ENCODE data around the gene THRB.

The THRB gene

DNA sequence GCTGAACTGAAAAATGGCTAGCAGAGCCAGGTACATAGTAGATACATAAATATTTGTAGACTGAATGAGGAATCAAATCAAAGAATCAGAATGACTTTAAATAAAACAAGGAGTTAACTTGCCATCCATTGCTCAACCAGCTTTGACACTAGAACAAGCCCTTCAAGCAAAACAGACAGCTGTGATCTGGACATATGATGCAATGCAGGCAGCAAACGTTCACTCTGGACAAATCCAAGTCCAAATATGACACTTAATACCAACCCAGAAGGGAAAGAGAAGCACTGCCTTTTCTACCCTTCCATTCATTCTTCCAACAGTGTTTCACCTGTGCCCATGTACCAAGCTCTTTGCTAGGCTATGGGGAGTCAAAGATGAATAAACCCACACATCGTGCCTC is 4.5 kb downstream of the THRB start:
- Histone ChIP-seq H3K4me1 (ENCODE audit: insufficient read depth, low read length) (peaks cover 11% of the 10 kb centered on the region), H3K9me3 (ENCODE audit: control insufficient read depth, insufficient read depth, low read length) (no peaks in the 10 kb centered on the region), H3K36me3 (ENCODE audit: insufficient read depth, low read length) (no peaks in the 10 kb centered on the region), H3K9ac (ENCODE audit: low read depth, low read length) (no peak overlapping the region)

DNA sequence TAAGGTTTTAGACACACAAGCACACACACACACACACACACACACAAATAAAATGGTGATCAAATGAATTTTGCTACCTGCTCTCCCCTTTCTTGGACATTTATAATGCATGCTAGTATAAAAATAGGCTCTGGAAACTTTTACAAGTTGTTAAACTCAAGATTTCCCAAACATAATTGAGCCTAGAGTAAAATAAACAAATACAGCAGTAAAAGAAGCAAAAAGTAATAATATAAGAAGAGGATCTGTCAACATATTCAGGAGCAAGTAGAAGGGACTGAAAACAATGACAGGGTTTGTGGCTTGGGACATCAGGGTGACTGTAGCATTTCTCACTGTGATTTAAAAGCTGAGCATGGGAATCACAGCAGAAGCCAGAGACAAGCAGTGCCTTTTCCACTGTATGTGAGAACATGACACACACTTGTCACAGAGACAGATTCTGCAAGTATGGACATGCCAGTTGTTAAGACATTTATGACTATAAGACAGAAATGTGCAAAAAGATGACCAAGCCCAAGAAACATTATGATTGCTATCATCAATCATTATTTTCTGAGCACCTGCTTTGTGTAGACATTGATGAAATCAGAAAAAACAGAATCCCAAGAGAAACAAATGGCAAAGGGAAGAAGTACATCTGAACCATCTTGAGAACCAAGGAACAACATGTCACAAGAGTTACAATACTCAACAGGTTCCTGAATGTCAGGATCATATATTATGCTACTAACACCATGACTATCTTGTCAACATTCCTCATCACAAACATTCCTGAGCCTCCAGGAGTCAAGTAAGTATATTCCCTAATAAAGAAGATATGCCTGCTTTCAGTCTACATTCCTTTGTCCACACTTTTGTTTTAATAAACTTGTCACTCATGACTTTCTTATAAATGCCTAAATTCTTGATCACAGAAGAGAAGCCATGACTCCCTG is 7.1 kb downstream of the THRB start:
- Histone ChIP-seq H3K4me1 (ENCODE audit: insufficient read depth, low read length) (peaks cover 11% of the 10 kb centered on the region), H3K9ac (ENCODE audit: low read depth, low read length) (no peak overlapping the region), H3K9me3 (ENCODE audit: control insufficient read depth, insufficient read depth, low read length) (no peaks in the 10 kb centered on the region), H3K36me3 (ENCODE audit: insufficient read depth, low read length) (no peaks in the 10 kb centered on the region)

DNA sequence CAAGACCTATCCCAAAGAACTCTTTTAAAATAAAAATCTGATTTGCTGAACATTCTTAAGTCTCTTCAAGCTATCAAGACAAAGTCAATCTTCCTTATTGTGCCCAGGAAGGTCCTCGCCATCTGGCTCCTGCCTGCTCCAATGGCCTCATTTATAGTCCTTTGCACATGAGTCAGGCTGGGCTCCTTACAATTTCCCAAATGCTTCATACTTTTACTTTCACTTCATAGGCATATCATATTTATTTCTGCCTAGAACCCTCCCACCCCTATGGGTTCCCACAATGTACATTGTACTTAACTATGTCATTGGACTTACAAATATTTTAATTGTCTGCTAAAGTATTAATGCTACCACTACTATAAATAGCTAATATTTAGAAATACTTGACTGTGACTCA is 9.1 kb downstream of the THRB start:
- no peaks in the 10 kb centered on the region for H3K36me3 ChIP-seq (ENCODE audit: insufficient read depth, low read length)
- no peak overlapping the region for H3K9ac ChIP-seq (ENCODE audit: low read depth, low read length)
- no peaks in the 10 kb centered on the region for H3K9me3 ChIP-seq (ENCODE audit: control insufficient read depth, insufficient read depth, low read length)
- H3K4me1 ChIP-seq (ENCODE audit: insufficient read depth, low read length) = peaks cover 4% of the 10 kb centered on the region; the same call in 1 of the 2 replicates

GRCh38 chr3:24483873-24484272 is 10.8 kb downstream of the THRB start:
- Histone ChIP-seq H3K9me3 (ENCODE audit: control insufficient read depth, insufficient read depth, low read length) (no peaks in the 10 kb centered on the region), H3K36me3 (ENCODE audit: insufficient read depth, low read length) (no peaks in the 10 kb centered on the region; the same call in 1 of the 2 replicates), H3K9ac (ENCODE audit: low read depth, low read length) (no peak overlapping the region), H3K4me1 (ENCODE audit: insufficient read depth, low read length) (peaks cover 4% of the 10 kb centered on the region; the same call in 1 of the 2 replicates)

DNA sequence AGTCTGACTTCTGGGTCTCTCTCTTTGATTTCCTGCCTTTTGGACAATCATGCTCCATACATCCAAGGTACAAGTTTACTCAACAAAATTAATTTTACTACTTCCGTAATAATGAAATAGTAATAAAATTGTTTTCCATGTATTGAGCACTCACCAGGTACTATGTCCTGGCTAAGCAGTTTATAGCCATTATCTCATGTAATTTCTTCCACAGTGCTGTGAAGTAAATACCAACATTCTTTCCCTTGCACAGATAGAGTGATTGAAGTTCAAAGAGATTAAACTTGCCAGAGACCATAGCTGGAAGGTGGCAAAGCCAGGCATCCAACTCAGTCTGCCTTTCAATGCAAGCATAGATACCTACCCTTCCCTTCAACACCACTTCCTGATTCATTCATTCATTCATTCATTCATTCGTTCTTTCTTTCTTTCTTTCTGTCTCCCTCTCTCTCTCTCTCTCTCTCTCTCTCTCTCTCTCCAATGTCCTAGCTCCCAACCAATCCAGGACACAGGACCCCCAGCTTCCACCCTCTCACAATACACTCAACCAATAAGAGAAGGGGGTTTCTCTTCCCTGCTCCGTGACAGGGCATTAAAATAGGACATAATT is 12.4 kb downstream of the THRB start:
- Histone ChIP-seq H3K9ac (ENCODE audit: low read depth, low read length) (no peak overlapping the region), H3K36me3 (ENCODE audit: insufficient read depth, low read length) (no peaks in the 10 kb centered on the region; the same call in 1 of the 2 replicates), H3K9me3 (ENCODE audit: control insufficient read depth, insufficient read depth, low read length) (no peaks in the 10 kb centered on the region), H3K4me1 (ENCODE audit: insufficient read depth, low read length) (peaks cover 18% of the 10 kb centered on the region)

DNA sequence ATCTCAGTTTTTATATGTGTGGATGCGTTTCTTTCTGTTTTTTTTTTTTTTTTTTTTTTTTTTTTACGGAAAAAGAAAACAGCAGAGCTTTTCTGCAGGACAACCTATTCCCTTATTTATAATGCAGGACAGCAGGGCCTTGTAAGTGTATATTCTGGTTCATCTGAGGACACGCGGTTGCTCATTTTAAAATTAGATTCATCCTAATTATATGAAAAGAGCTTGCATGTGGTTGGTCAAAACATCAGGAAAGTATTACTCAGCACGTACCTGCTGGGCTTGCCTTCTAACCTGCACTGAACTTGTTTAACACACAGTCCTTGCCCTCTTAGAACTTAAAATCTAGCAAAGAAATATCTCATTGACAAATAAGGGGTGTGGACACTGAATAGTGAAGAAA is 13.5 kb downstream of the THRB start:
- H3K9me3 ChIP-seq (ENCODE audit: control insufficient read depth, insufficient read depth, low read length) = no peaks in the 10 kb centered on the region
- peaks cover 26% of the 10 kb centered on the region for H3K4me1 ChIP-seq (ENCODE audit: insufficient read depth, low read length)
- H3K36me3 ChIP-seq (ENCODE audit: insufficient read depth, low read length) = no peaks in the 10 kb centered on the region; the same call in 1 of the 2 replicates
- H3K9ac ChIP-seq (ENCODE audit: low read depth, low read length) = no peak overlapping the region

DNA sequence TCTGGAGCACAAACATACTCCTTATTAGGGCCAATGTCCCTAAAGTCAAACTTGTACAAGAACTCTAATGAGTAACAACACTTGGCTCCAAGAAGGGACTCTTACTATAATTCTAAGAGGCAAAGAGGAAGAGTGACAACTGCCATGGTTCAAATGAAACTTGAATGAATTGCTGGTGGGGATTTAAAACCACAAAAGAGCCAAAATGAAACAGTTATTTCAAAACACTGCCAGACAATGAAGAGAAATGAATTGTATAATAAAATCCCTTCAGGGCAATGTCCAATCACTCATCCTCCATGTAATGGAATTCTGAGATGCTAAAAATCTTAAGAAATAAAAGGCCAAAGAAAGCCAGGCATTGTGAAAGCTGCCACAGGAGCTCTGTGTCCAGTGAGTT is 14.2 kb downstream of the THRB start:
- no peaks in the 10 kb centered on the region for H3K9me3 ChIP-seq (ENCODE audit: control insufficient read depth, insufficient read depth, low read length)
- H3K36me3 ChIP-seq (ENCODE audit: insufficient read depth, low read length) = no peaks in the 10 kb centered on the region; the same call in 1 of the 2 replicates
- peaks cover 30% of the 10 kb centered on the region for H3K4me1 ChIP-seq (ENCODE audit: insufficient read depth, low read length)
- H3K9ac ChIP-seq (ENCODE audit: low read depth, low read length) = no peak overlapping the region

DNA sequence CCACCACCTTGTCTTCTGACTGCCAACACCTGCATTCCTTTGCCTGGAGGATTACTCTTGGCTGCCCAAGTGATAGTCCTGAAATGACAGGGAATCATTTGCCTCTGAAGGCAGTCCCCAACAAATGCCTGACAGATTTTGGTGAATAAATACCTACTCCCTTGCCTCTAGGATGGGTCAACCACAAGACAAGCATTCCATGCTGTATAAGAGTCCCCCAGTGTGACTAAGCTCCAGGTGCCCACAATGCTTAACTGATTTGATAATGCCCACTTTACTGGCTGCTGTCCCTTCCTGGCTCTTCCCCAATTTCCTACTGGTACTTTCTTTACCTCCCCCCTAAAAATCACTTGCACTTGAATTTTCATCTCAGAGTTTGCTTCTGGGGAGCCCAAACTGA is 14.8 kb downstream of the THRB start:
- Histone ChIP-seq H3K4me1 (ENCODE audit: insufficient read depth, low read length) (peaks cover 30% of the 10 kb centered on the region), H3K36me3 (ENCODE audit: insufficient read depth, low read length) (no peaks in the 10 kb centered on the region; the same call in 1 of the 2 replicates), H3K9me3 (ENCODE audit: control insufficient read depth, insufficient read depth, low read length) (no peaks in the 10 kb centered on the region), H3K9ac (ENCODE audit: low read depth, low read length) (no peak overlapping the region)

GRCh38 chr3:24476871-24477656 is 17.6 kb downstream of the THRB start:
- H3K36me3 ChIP-seq (ENCODE audit: insufficient read depth, low read length) = no peaks in the 10 kb centered on the region; the same call in 1 of the 2 replicates
- peaks cover 30% of the 10 kb centered on the region for H3K4me1 ChIP-seq (ENCODE audit: insufficient read depth, low read length)
- H3K9me3 ChIP-seq (ENCODE audit: control insufficient read depth, insufficient read depth, low read length) = no peaks in the 10 kb centered on the region
- H3K9ac ChIP-seq (ENCODE audit: low read depth, low read length) = no peak overlapping the region

DNA sequence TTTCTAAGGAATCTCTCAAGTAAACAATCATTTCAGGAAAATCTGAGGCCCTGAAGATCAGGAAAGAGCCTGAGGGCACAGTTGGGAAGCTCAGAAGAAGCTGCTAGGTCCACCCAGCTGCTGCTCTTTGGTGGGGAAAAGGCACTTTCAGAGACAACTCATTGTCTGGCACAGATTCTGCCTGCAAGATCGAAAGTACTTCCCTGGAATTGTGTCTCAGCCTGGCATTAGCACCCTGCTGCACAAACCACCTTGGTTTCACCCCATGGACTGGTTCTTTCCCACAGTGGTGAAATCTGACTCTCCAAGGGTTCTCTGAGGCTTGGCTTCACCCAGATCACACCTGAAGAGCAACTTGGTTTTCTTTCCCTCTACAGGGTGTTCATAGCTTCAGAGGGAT is 18.7 kb downstream of the THRB start:
- Histone ChIP-seq H3K9ac (ENCODE audit: low read depth, low read length) (no peak overlapping the region), H3K9me3 (ENCODE audit: control insufficient read depth, insufficient read depth, low read length) (no peaks in the 10 kb centered on the region; the same call in 1 of the 2 replicates), H3K4me1 (ENCODE audit: insufficient read depth, low read length) (peaks cover 26% of the 10 kb centered on the region), H3K36me3 (ENCODE audit: insufficient read depth, low read length) (no peaks in the 10 kb centered on the region; the same call in 1 of the 2 replicates)

DNA sequence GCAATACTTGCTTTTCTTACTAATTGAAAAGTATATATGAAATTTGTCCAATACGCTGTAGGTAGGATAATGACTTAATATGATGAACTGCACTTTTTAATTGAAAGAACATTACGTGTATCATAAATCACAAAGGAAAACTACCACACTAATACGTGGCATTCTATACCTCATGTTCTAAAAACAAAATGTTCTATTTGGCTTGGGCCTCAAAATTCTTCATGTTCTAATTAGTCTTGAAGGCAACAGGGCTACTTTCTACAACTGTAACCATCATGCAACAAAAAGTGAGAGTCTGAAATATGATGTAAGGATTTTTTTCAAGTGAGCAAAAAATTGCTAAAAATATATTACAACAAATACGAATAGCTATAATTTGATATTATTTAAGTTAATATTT is 19.8 kb downstream of the THRB start:
- H3K4me1 ChIP-seq (ENCODE audit: insufficient read depth, low read length) = peaks cover 26% of the 10 kb centered on the region
- no peaks in the 10 kb centered on the region; the same call in 1 of the 2 replicates for H3K36me3 ChIP-seq (ENCODE audit: insufficient read depth, low read length)
- H3K9ac ChIP-seq (ENCODE audit: low read depth, low read length) = no peak overlapping the region
- no peaks in the 10 kb centered on the region; the same call in 1 of the 2 replicates for H3K9me3 ChIP-seq (ENCODE audit: control insufficient read depth, insufficient read depth, low read length)

DNA sequence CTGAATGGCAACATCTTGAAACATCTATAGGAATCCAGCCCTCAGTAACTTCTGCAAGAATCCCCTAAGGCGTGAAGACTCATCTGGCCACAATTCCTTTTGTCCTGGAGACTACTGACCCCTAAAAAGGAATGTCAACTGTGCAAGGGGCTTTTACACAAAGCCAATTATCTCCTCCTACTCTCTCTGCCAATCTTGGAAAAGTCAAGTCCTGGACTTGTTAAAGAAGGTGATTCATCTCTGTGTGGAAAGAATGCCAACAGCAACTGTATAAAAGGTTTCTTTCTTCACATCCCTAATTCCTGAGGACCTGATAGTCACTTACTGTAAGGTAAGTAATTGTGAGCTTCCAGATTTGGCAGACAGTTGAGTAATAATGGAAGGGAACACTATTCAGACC is 22.3 kb downstream of the THRB start:
- Histone ChIP-seq H3K9me3 (ENCODE audit: control insufficient read depth, insufficient read depth, low read length) (no peaks in the 10 kb centered on the region; the same call in 1 of the 2 replicates), H3K36me3 (ENCODE audit: insufficient read depth, low read length) (no peaks in the 10 kb centered on the region), H3K4me1 (ENCODE audit: insufficient read depth, low read length) (peaks cover 14% of the 10 kb centered on the region), H3K9ac (ENCODE audit: low read depth, low read length) (no peak overlapping the region)

DNA sequence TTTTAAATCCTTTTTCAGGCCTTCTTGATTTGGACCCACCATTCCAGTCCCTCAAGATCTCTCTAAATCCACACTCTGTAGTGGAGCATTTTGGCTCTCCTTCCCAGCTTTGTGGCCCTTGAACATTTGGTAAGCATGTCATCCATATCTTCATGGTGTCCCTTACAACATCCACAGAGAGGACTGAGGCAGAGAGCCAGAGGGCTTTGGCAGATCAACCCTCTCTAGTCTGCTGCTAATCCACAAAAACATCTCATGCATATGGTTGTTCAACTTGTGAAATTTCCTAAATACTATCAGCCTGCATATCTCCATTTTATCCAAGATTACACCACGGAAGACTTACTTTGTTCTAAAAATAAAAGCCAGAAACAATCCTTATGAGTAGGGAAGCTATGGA is 23.2 kb downstream of the THRB start:
- Histone ChIP-seq H3K9me3 (ENCODE audit: control insufficient read depth, insufficient read depth, low read length) (no peaks in the 10 kb centered on the region; the same call in 1 of the 2 replicates), H3K4me1 (ENCODE audit: insufficient read depth, low read length) (peaks cover 6% of the 10 kb centered on the region; the same call in 1 of the 2 replicates), H3K9ac (ENCODE audit: low read depth, low read length) (no peak overlapping the region), H3K36me3 (ENCODE audit: insufficient read depth, low read length) (no peaks in the 10 kb centered on the region)

DNA sequence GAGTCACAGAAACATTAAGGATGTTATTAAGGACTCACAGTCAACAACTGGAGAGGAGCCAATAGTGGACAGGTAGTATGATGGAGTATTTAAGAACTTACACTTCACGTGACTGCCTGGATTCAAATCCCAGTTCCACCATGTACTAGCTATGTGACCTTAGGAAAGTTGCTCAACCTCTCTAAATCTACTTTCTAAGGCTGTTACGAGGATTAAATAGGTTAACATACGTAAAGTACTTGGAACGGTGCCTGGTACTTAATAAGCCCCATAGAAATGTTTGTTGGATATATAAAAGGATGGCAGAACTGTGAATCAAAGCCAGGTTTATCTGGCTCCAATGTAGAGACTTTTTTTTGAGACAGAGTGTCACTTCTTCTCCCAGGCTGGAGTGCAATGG is 24.4 kb downstream of the THRB start:
- H3K9me3 ChIP-seq (ENCODE audit: control insufficient read depth, insufficient read depth, low read length) = no peaks in the 10 kb centered on the region; the same call in 1 of the 2 replicates
- no peak overlapping the region for H3K9ac ChIP-seq (ENCODE audit: low read depth, low read length)
- H3K36me3 ChIP-seq (ENCODE audit: insufficient read depth, low read length) = no peaks in the 10 kb centered on the region
- H3K4me1 ChIP-seq (ENCODE audit: insufficient read depth, low read length) = no peaks in the 10 kb centered on the region
